Natural killer cell (primary cell): ENCODE data around the gene ITLN2. TPM values are rescaled to one million over a fixed set of nuclear protein-coding genes. Genes with fewer than 3 reads are reported as not detected.
"Not testable (repeated sequence)": the region's sequence is repeated elsewhere in the genome, so short reads cannot be mapped to it uniquely, and the experiment has no call there.

Source experiments
- ATAC-seq, 3 donors: fragments of 150-1000 bp in 2 of 3; fragments of 200-7000 bp in 1 of 3; cut with Tn5 transposase; 1 replicate in 1 of 3; 2 replicates in 2 of 3; pipeline ENCODE4 v1.10.0; 2021; ENCODE audit warnings: mild to moderate bottlenecking in 2 of 3, moderate library complexity in 2 of 3
- DNase-seq, 2 donors: peaks; one replicate each; pipeline versions ENCODE4 v3.0.0 to v3.0.0-alpha.2; 2013 to 2021; ENCODE audit warnings: mixed read lengths in 1 of 2
- H3K27ac ChIP-seq: one replicate; pipeline ENCODE4 v1.5.1; 2013; ENCODE audit warnings: mild to moderate bottlenecking, low read length
- H3K27me3 ChIP-seq: one replicate; pipeline ENCODE4 v1.6.1; 2013; ENCODE audit warnings: low read length; ENCODE audit not compliant: control insufficient read depth, insufficient read depth
- H3K36me3 ChIP-seq: one replicate; pipeline ENCODE4 v1.6.1; 2013; ENCODE audit warnings: low read length; ENCODE audit not compliant: control insufficient read depth, insufficient read depth
- H3K4me1 ChIP-seq: one replicate; pipeline ENCODE4 v1.6.1; 2013; ENCODE audit warnings: low read length; ENCODE audit not compliant: control insufficient read depth, insufficient read depth
- H3K4me3 ChIP-seq: one replicate; pipeline ENCODE4 v1.5.1; 2013; ENCODE audit warnings: low read length
- H3K9me3 ChIP-seq: one replicate; pipeline ENCODE4 v1.6.1; 2013; ENCODE audit warnings: low read length; ENCODE audit not compliant: control insufficient read depth, insufficient read depth
- H3K27ac Mint-ChIP-seq, 2 donors: one replicate each; pipeline ENCODE4 v1.8.0; 2022; ENCODE audit warnings: mild to moderate bottlenecking in 2 of 2, mixed read lengths in 2 of 2, moderate library complexity in 1 of 2
- H3K27me3 Mint-ChIP-seq, 2 donors: one replicate each; pipeline ENCODE4 v1.8.0; 2022; ENCODE audit warnings: low read depth in 2 of 2, mixed read lengths in 2 of 2
- H3K36me3 Mint-ChIP-seq: one replicate; pipeline ENCODE4 v1.8.0; 2022; ENCODE audit warnings: mixed read lengths
- H3K4me1 Mint-ChIP-seq, 2 donors: one replicate each; pipeline ENCODE4 v1.8.0; 2022; ENCODE audit warnings: mixed read lengths in 2 of 2
- H3K4me3 Mint-ChIP-seq: one replicate; pipeline ENCODE4 v1.8.0; 2022; ENCODE audit warnings: mild to moderate bottlenecking, moderate library complexity, mixed read lengths
- H3K9me3 Mint-ChIP-seq, 2 donors: one replicate each; pipeline ENCODE4 v1.8.0; 2022; ENCODE audit warnings: mixed read lengths in 2 of 2
- CTCF ChIP-seq: fragments of 200-600 bp; IDR thresholded peaks from one replicate; pipeline ENCODE4 v1.8.0; 2022; ENCODE audit warnings: antibody characterized with exemption
- WGBS: methylation state at CpG from one replicate; pipeline ENCODE4 v1.1.7; 2013; ENCODE audit warnings: missing lambda C conversion rate; ENCODE audit not compliant: insufficient coverage; 5-methylcytosine and 5-hydroxymethylcytosine counted together
- intact Hi-C: fragments of 100-400 bp; cut with micrococcal nuclease; formaldehyde crosslinking; loops from one replicate; pipeline ENCODE4 v1.14.2; 2022
- total RNA-seq, 4 donors: library from RNA; stranded (reverse); fragments of 120-200 nt in 1 of 4; gene quantifications; one replicate each; pipeline versions ENCODE4 v1.2.3 to v1.2.4, GENCODE V29; 2013 to 2022

The ITLN2 gene
- total RNA-seq, 3 donors from 2014 or later (not counting 1 experiment from before 2014, with no cell fraction given) = not detected

GRCh38 chr1:160925652-160926244 lies 28.9 kb downstream of the ITLN2 start:
- H3K4me3 ChIP-seq = no peak overlapping the region
- H3K36me3 Mint-ChIP-seq = no peaks in the 10 kb centered on the region
- H3K4me1 Mint-ChIP-seq = peaks cover 0 to 5% of the 10 kb centered on the region in 2 donors
- WGBS = 83% methylated on average over 5 of the region's 5 CpGs
- H3K9me3 ChIP-seq = peaks cover 4% of the 10 kb centered on the region
- no peaks in the 10 kb centered on the region for H3K9me3 Mint-ChIP-seq
- no peaks in the 10 kb centered on the region for H3K4me1 ChIP-seq
- no peaks in the 10 kb centered on the region for H3K36me3 ChIP-seq
- H3K27ac ChIP-seq = no peak overlapping the region
- no peak overlapping the region for H3K27ac Mint-ChIP-seq
- peaks cover 9% of the 10 kb centered on the region in 2 donors for H3K27me3 Mint-ChIP-seq
- intact Hi-C loops = no loop called here
- H3K4me3 Mint-ChIP-seq = no peak overlapping the region
- ATAC-seq (no peak), DNase-seq (no peak)
- no peaks in the 10 kb centered on the region for H3K27me3 ChIP-seq
- no peak for TF ChIP-seq CTCF

DNA sequence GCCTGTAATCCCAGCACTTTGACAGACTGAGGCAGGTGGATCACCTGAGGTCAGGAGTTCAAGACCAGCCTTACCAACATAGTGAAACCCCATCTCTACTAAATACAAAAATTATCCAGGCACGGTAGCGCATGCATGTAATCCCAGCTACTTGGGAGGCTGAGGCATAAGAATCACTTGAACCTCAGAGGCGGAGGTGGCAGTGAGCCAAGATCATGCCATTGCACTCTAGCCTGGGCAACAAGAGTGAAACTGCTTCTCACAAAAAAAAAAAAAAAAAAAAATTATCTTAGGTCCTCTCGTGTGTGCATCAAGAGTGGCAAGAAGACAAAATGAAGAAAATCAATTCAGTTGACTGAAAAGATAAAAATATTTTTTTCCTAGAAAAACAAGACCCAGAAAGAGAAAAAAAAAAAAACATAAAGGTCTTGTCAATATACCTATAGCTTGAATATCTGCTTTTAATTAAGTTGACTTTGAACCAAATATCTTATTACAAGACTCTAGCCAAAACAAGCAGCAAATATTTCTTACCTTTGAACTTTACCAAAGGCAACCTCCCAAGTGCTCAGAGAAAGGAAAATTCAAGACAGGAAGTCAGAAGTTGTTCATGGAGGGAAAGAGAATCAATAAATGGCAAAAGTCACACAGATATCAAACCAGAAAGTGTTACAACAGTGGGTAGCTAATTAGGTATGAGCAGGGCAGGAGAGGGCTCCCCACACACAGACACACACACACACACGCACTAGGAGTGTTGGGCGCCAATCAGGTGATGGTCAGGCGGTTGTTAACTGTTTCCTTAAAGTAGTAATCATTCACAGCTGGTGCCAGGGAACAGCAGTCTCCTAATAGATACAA lies 29.6 kb downstream of the ITLN2 start:
- peaks cover 9 to 10% of the 10 kb centered on the region in 2 donors for H3K27me3 Mint-ChIP-seq
- DNase-seq (no peak), ATAC-seq (no peak)
- intact Hi-C loops = no loop called here
- Histone ChIP-seq H3K36me3 (no peaks in the 10 kb centered on the region), H3K4me3 (no peak overlapping the region), H3K27ac (no peak overlapping the region), H3K27me3 (no peaks in the 10 kb centered on the region), H3K4me1 (no peaks in the 10 kb centered on the region), H3K9me3 (peaks cover 4% of the 10 kb centered on the region)
- H3K36me3 Mint-ChIP-seq = no peaks in the 10 kb centered on the region
- TF ChIP-seq CTCF = no peak
- H3K4me3 Mint-ChIP-seq = no peak overlapping the region
- no peaks in the 10 kb centered on the region for H3K9me3 Mint-ChIP-seq
- H3K27ac Mint-ChIP-seq = no peak overlapping the region
- H3K4me1 Mint-ChIP-seq = peaks cover 0 to 5% of the 10 kb centered on the region in 2 donors
- WGBS = 96% methylated on average over 6 of the region's 7 CpGs

DNA sequence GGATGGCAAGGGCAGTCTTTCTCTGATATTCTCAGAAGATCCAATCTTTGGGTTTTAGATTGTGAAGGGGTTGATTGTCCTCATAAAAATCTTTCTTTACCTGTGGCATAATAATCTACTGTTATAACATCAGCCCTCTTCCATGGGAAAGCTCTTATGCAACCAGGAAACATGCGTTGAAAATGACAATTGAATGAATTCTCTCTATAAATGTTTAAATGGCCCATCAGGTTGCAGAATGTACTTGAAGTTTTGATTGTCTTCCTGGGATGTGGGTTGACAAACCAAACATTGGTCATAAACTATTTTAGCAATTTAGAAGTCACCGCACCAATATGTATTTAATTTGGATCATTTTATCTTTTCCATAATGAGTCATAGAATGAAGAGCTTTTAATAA lies 37.9 kb downstream of the ITLN2 start:
- no peaks in the 10 kb centered on the region for H3K9me3 ChIP-seq
- Mint-ChIP-seq H3K27ac (no peak overlapping the region), H3K27me3 (peaks cover 9 to 22% of the 10 kb centered on the region in 2 donors), H3K4me3 (no peak overlapping the region), H3K9me3 (no peaks in the 10 kb centered on the region), H3K4me1 (no peaks in the 10 kb centered on the region), H3K36me3 (no peaks in the 10 kb centered on the region)
- no peaks in the 10 kb centered on the region for H3K36me3 ChIP-seq
- H3K27ac ChIP-seq = no peak overlapping the region
- no peaks in the 10 kb centered on the region for H3K4me1 ChIP-seq
- DNase-seq (no peak), ATAC-seq (no peak)
- no peak for TF ChIP-seq CTCF
- no CpG with 5 or more reads among the region's 2 CpGs for WGBS
- H3K4me3 ChIP-seq = no peak overlapping the region
- intact Hi-C loops = no loop called here
- no peaks in the 10 kb centered on the region for H3K27me3 ChIP-seq

- H3K27ac ChIP-seq, H3K27me3 Mint-ChIP-seq, H3K27ac Mint-ChIP-seq, H3K4me3 ChIP-seq, H3K4me1 Mint-ChIP-seq, H3K4me3 Mint-ChIP-seq, ATAC-seq, H3K9me3 Mint-ChIP-seq, H3K27me3 ChIP-seq, DNase-seq, intact Hi-C loops, H3K9me3 ChIP-seq, H3K36me3 ChIP-seq, H3K4me1 ChIP-seq, H3K36me3 Mint-ChIP-seq: not testable (repeated sequence)
- 93% methylated on average over 6 of the region's 6 CpGs for WGBS
These were observed 41.4 kb downstream of the ITLN2 start for GRCh38 chr1:160913229-160913628.
